Upper lobe of left lung (tissue), 6 donors: ENCODE measurements around the gene FCGR3B. TPM values are rescaled to one million over a fixed set of nuclear protein-coding genes. Genes with fewer than 3 reads are reported as not detected.

Experiments used
- total RNA-seq, 6 donors: library from RNA; depleted of rRNA in 4 of 6; stranded (reverse); fragments of >200 nt in 4 of 6; gene quantifications; one replicate each; pipeline versions ENCODE4 v1.1.0 to v1.2.1, GENCODE V29; 2016 to 2021
- donor health status: DM: no; HTN: no; CAD: no; lungs with moderate emphysema.
- donor health status: DM: no; HTN: yes; CAD: no; lungs with severe emphysema.

The FCGR3B gene
- total RNA-seq, 6 donors from 2014 or later, result 6.3 to 59.2 (median 20.4) TPM

Other genes starting within 250 kb of the FCGR3B start
- 100 to 1,000 TPM in 4 of 6 donors, 10 to 100 TPM in 2; 94.6 to 273 (median 160) TPM for gene FCGR2A, start 125.7 kb downstream of the FCGR3B start, total RNA-seq
- 10 to 100 TPM; 10.8 to 37.7 (median 15.9) TPM for gene HSPA6, start 106.6 kb downstream of the FCGR3B start, total RNA-seq
- gene FCGR3A, start 81.4 kb downstream of the FCGR3B start, total RNA-seq, result 100 to 1,000 TPM in 2 of 6 donors, 10 to 100 TPM in 4; 20.8 to 237 (median 82.8) TPM
- gene FCGR2B, start 32.0 kb upstream of the FCGR3B start, total RNA-seq, result 10 to 100 TPM in 4 of 6 donors, 1 to 10 TPM in 2; 5.4 to 33.9 (median 22.0) TPM
- gene FCRLA, start 76.1 kb upstream of the FCGR3B start, total RNA-seq, result 1 to 10 TPM in 2 of 6 donors, under 1 TPM in 1, not detected in 3; 0.52 to 1.2 (median 1.0) TPM
- 1 to 10 TPM in 3 of 6 donors, not detected in 3; 1.4 to 2.1 (median 1.7) TPM for gene FCRLB, start 90.4 kb upstream of the FCGR3B start, total RNA-seq
- gene DUSP12, start 118.6 kb upstream of the FCGR3B start, total RNA-seq, result 10 to 100 TPM in 5 of 6 donors, 1 to 10 TPM in 1; 4.6 to 29.0 (median 15.9) TPM
- gene ATF6, start 135.1 kb upstream of the FCGR3B start, total RNA-seq, result 10 to 100 TPM; 14.2 to 36.7 (median 27.0) TPM